C4-2B (cell line): ENCODE data around the gene FNIP2.
"Not testable (repeated sequence)": the region's sequence is repeated elsewhere in the genome, so short reads cannot be mapped to it uniquely, and the experiment has no call there.

Source experiments
- H3K27ac ChIP-seq: fragments of 450-650 bp; 2 replicates; pipeline ENCODE4 v1.5.1; 2017
- CTCF ChIP-seq: fragments of 450-650 bp; conservative IDR thresholded peaks from 2 replicates; pipeline ENCODE4 v1.5.1; 2017; ENCODE audit warnings: mild to moderate bottlenecking
- ZFX ChIP-seq: fragments of 450-650 bp; IDR thresholded peaks from 2 replicates; pipeline ENCODE4 v1.6.1; 2017

FNIP2 gene

GRCh38 chr4:158870626-158871334 lies 102.0 kb downstream of the FNIP2 start:
- no peak overlapping the region for H3K27ac ChIP-seq
- no peak for TF ChIP-seq CTCF
- TF ChIP-seq ZFX = no peak

GRCh38 chr4:158871335-158871724 lies 102.5 kb downstream of the FNIP2 start:
- no peak overlapping the region for H3K27ac ChIP-seq
- TF ChIP-seq ZFX = no peak
- TF ChIP-seq CTCF = no peak

GRCh38 chr4:158873795-158874401 lies 105.1 kb downstream of the FNIP2 start:
- TF ChIP-seq CTCF = no peak
- no peak overlapping the region for H3K27ac ChIP-seq

- no peak overlapping the region for H3K27ac ChIP-seq
- TF ChIP-seq CTCF (no peak), ZFX (no peak)
Observed at GRCh38 chr4:158875026-158875425, 106.2 kb downstream of the FNIP2 start.

- H3K27ac ChIP-seq = no peak overlapping the region
- TF ChIP-seq ZFX (no peak), CTCF (no peak)
Observed at GRCh38 chr4:158875455-158875854, 106.6 kb downstream of the FNIP2 start.

- TF ChIP-seq ZFX (no peak), CTCF (no peak)
- no peak overlapping the region for H3K27ac ChIP-seq
Observed at GRCh38 chr4:158877069-158877468, 108.2 kb downstream of the FNIP2 start.

- not testable (repeated sequence) for H3K27ac ChIP-seq
Observed at GRCh38 chr4:158882142-158882541, 113.3 kb downstream of the FNIP2 start.

GRCh38 chr4:158884280-158884679 lies 115.5 kb downstream of the FNIP2 start:
- TF ChIP-seq ZFX (no peak), CTCF (no peak)
- no peak overlapping the region for H3K27ac ChIP-seq
